ENCODE measurements around the gene GADD45B.
A peak's percentile ranks its signal among the peaks of the same experiment; 100 is the strongest.

The GADD45B gene

GRCh38 chr19:2475702-2476450 lies at the start of gene GADD45B:
Gene GADD45B (plus strand): TSS chr19:2476127. CDS start chr19:2476359, 232 bp downstream.
- peak; percentile 96 for DNase-seq (ENCODE audit: low read depth)

GRCh38 chr19:2426611-2427428 lies 49.1 kb upstream of the GADD45B start:
- peak; percentile 25 for DNase-seq (ENCODE audit: low read depth)

GRCh38 chr19:2427429-2428320 lies 48.3 kb upstream of the GADD45B start, which contains the start of gene TIMM13:
Gene TIMM13 (minus strand): TSS chr19:2427586. CDS start chr19:2427533, 53 bp downstream.
- peak; percentile 96 for DNase-seq (ENCODE audit: low read depth)

- DNase-seq (ENCODE audit: low read depth), result no peak
Observed at GRCh38 chr19:2428321-2428690, 47.6 kb upstream of the GADD45B start.

- DNase-seq (ENCODE audit: low read depth), result no peak
Observed at GRCh38 chr19:2428756-2429711, 46.9 kb upstream of the GADD45B start.

GRCh38 chr19:2429917-2430535 lies 45.9 kb upstream of the GADD45B start:
- DNase-seq (ENCODE audit: low read depth), result no peak

- no peak for DNase-seq (ENCODE audit: low read depth)
Observed at GRCh38 chr19:2431318-2432055, 44.4 kb upstream of the GADD45B start.

- no peak for DNase-seq (ENCODE audit: low read depth)
Observed at GRCh38 chr19:2432131-2432848, 43.6 kb upstream of the GADD45B start.

GRCh38 chr19:2433854-2434253 lies 42.1 kb upstream of the GADD45B start:
- DNase-seq (ENCODE audit: low read depth), result no peak

GRCh38 chr19:2434267-2434666 lies 41.7 kb upstream of the GADD45B start:
- DNase-seq (ENCODE audit: low read depth), result no peak

- DNase-seq (ENCODE audit: low read depth), result no peak
Observed at GRCh38 chr19:2434721-2435265, 41.1 kb upstream of the GADD45B start.

GRCh38 chr19:2436384-2436783 lies 39.5 kb upstream of the GADD45B start:
- no peak for DNase-seq (ENCODE audit: low read depth)

GRCh38 chr19:2436926-2437325 lies 39.0 kb upstream of the GADD45B start:
- no peak for DNase-seq (ENCODE audit: low read depth)

GRCh38 chr19:2438178-2438577 lies 37.7 kb upstream of the GADD45B start:
- no peak for DNase-seq (ENCODE audit: low read depth)

GRCh38 chr19:2440515-2440914 lies 35.4 kb upstream of the GADD45B start:
- no peak for DNase-seq (ENCODE audit: low read depth)

GRCh38 chr19:2441096-2441752 lies 34.7 kb upstream of the GADD45B start:
- no peak for DNase-seq (ENCODE audit: low read depth)

- DNase-seq (ENCODE audit: low read depth), result no peak
Observed at GRCh38 chr19:2443116-2443784, 32.7 kb upstream of the GADD45B start.

GRCh38 chr19:2443785-2444182 lies 32.1 kb upstream of the GADD45B start:
- no peak for DNase-seq (ENCODE audit: low read depth)

All from stimulated activated CD8-positive, alpha-beta memory T cell treated with anti-CD3 and anti-CD28 coated beads, Interleukin-12 subunit alpha, Interleukin-12 subunit beta, amount 100 ng/mL, for 4 hours (primary cell).